ENCODE results near the gene C22orf42. TPM values are rescaled to one million over a fixed set of nuclear protein-coding genes. Genes with fewer than 3 reads are reported as not detected.
A peak's percentile ranks its signal among the peaks of the same experiment; 100 is the strongest.

The C22orf42 gene
- total RNA-seq, 2 donors from 2014 or later, result 0.20 TPM; not detected in 1

- no peak overlapping the region for H3K27ac Mint-ChIP-seq
- H3K4me1 Mint-ChIP-seq, result no peaks in the 10 kb centered on the region
- DNase-seq, result no peak
- Histone ChIP-seq H3K27ac (ENCODE audit: low read depth, low read length) (no peak overlapping the region), H3K4me3 (ENCODE audit: low read length) (no peak overlapping the region), H3K27me3 (ENCODE audit: control insufficient read depth, insufficient read depth, low read length, poor library complexity, severe bottlenecking) (peaks cover 29% of the 10 kb centered on the region), H3K36me3 (ENCODE audit: control insufficient read depth, insufficient read depth, low read length) (no peaks in the 10 kb centered on the region), H3K9ac (ENCODE audit: extremely low read depth, low read length, poor library complexity, severe bottlenecking) (no peak overlapping the region), H3K9me3 (ENCODE audit: control insufficient read depth, low read length) (no peaks in the 10 kb centered on the region), H3K4me1 (ENCODE audit: control insufficient read depth, insufficient read depth, low read length) (no peaks in the 10 kb centered on the region)
- no peak overlapping the region for H3K4me3 Mint-ChIP-seq
- no peaks in the 10 kb centered on the region for H3K36me3 Mint-ChIP-seq (ENCODE audit: low read depth)
- no peak for TF ChIP-seq CTCF (conservative IDR thresholded peaks at IDR 0.05)
- 81 to 89% methylated on average over 5 to 6 of the region's 6 CpGs for WGBS, 2 experiments (ENCODE audit: insufficient coverage in 1 of 2, insufficient read length in 1 of 2)
- H3K9me3 Mint-ChIP-seq, result peaks cover 4% of the 10 kb centered on the region
- peaks cover 36% of the 10 kb centered on the region for H3K27me3 Mint-ChIP-seq (ENCODE audit: insufficient read depth)
Observed at GRCh38 chr22:32181043-32181442, 21.9 kb upstream of the C22orf42 start.

GRCh38 chr22:32177221-32177765 is 18.2 kb upstream of the C22orf42 start:
- H3K4me3 Mint-ChIP-seq, result no peak overlapping the region
- H3K9me3 Mint-ChIP-seq, result peaks cover 4% of the 10 kb centered on the region
- peaks cover 47% of the 10 kb centered on the region for H3K27me3 Mint-ChIP-seq (ENCODE audit: insufficient read depth)
- H3K36me3 Mint-ChIP-seq (ENCODE audit: low read depth), result no peaks in the 10 kb centered on the region
- H3K4me1 Mint-ChIP-seq, result peaks cover 9% of the 10 kb centered on the region
- Histone ChIP-seq H3K27ac (ENCODE audit: low read depth, low read length) (no peak overlapping the region), H3K9me3 (ENCODE audit: control insufficient read depth, low read length) (no peaks in the 10 kb centered on the region), H3K36me3 (ENCODE audit: control insufficient read depth, insufficient read depth, low read length) (no peaks in the 10 kb centered on the region), H3K9ac (ENCODE audit: extremely low read depth, low read length, poor library complexity, severe bottlenecking) (no peak overlapping the region), H3K4me1 (ENCODE audit: control insufficient read depth, insufficient read depth, low read length) (peaks cover 7% of the 10 kb centered on the region), H3K27me3 (ENCODE audit: control insufficient read depth, insufficient read depth, low read length, poor library complexity, severe bottlenecking) (peaks cover 29% of the 10 kb centered on the region), H3K4me3 (ENCODE audit: low read length) (no peak overlapping the region)
- DNase-seq, result peak; percentile 51
- H3K27ac Mint-ChIP-seq, result no peak overlapping the region
- no peak for TF ChIP-seq CTCF (conservative IDR thresholded peaks at IDR 0.05)
- 91% methylated on average over 1 to 8 of the region's 8 CpGs for WGBS, 2 experiments (ENCODE audit: insufficient coverage in 1 of 2, insufficient read length in 1 of 2)

- Histone ChIP-seq H3K4me3 (ENCODE audit: low read length) (no peak overlapping the region), H3K9me3 (ENCODE audit: control insufficient read depth, low read length) (no peaks in the 10 kb centered on the region), H3K9ac (ENCODE audit: extremely low read depth, low read length, poor library complexity, severe bottlenecking) (no peak overlapping the region), H3K4me1 (ENCODE audit: control insufficient read depth, insufficient read depth, low read length) (peaks cover 7% of the 10 kb centered on the region), H3K27me3 (ENCODE audit: control insufficient read depth, insufficient read depth, low read length, poor library complexity, severe bottlenecking) (peaks cover 29% of the 10 kb centered on the region), H3K36me3 (ENCODE audit: control insufficient read depth, insufficient read depth, low read length) (no peaks in the 10 kb centered on the region), H3K27ac (ENCODE audit: low read depth, low read length) (no peak overlapping the region)
- WGBS, 2 experiments (ENCODE audit: insufficient coverage in 1 of 2, insufficient read length in 1 of 2), result 15 to 16% methylated on average over 26 to 73 of the region's 73 CpGs
- DNase-seq, result peak; percentile 85
- peaks cover 12% of the 10 kb centered on the region for H3K4me1 Mint-ChIP-seq
- TF ChIP-seq CTCF (conservative IDR thresholded peaks at IDR 0.05), result peak; percentile 50
- peak overlapping the region; percentile 39 for H3K4me3 Mint-ChIP-seq
- no peak overlapping the region for H3K27ac Mint-ChIP-seq
- peaks cover 4% of the 10 kb centered on the region for H3K9me3 Mint-ChIP-seq
- H3K27me3 Mint-ChIP-seq (ENCODE audit: insufficient read depth), result peaks cover 47% of the 10 kb centered on the region
- H3K36me3 Mint-ChIP-seq (ENCODE audit: low read depth), result no peaks in the 10 kb centered on the region
Observed at GRCh38 chr22:32175683-32176644, 16.9 kb upstream of the C22orf42 start.
